ENCODE results near the gene OBP2A.

GRCh38 chr9:135551031-135551430 is 5.1 kb downstream of the OBP2A start:
- no peak for TF ChIP-seq EZH2 (IDR thresholded peaks at IDR 0.05; ENCODE audit: low read length, missing control alignments)
- TF ChIP-seq CTCF (conservative IDR thresholded peaks at IDR 0.05 in 1 of 2, IDR thresholded peaks at IDR 0.05 in 1 of 2; ENCODE audit: low read depth in 1 of 2, low read length in 2 of 2): no peak

Measured in fibroblast of lung (primary cell).